ENCODE data around the gene IGSF3.
A peak's percentile ranks its signal among the peaks of the same experiment; 100 is the strongest.
"Not testable (repeated sequence)": the region's sequence is repeated elsewhere in the genome, so short reads cannot be mapped to it uniquely, and the experiment has no call there.

DNA sequence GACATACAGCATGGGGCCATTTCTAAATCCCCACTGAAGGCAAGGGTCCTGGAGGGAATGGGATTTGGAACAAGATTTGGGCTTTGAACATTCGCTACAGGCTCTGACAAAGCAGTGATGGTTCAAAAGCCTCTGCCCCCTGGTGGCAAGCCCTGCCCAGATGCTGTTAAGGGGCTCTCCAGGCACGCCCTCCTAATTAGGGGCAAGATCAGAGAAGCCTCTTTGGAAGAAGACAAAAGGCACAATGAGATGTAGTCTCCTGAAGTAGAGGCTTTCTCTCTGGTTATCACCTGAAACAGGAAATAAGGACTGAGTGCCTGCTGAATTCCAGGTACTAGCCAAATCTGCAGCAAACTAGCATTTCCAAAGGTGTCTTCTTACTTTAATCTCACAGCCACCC lies 37.5 kb downstream of the IGSF3 start:
- TF ChIP-seq, protein P1, sequence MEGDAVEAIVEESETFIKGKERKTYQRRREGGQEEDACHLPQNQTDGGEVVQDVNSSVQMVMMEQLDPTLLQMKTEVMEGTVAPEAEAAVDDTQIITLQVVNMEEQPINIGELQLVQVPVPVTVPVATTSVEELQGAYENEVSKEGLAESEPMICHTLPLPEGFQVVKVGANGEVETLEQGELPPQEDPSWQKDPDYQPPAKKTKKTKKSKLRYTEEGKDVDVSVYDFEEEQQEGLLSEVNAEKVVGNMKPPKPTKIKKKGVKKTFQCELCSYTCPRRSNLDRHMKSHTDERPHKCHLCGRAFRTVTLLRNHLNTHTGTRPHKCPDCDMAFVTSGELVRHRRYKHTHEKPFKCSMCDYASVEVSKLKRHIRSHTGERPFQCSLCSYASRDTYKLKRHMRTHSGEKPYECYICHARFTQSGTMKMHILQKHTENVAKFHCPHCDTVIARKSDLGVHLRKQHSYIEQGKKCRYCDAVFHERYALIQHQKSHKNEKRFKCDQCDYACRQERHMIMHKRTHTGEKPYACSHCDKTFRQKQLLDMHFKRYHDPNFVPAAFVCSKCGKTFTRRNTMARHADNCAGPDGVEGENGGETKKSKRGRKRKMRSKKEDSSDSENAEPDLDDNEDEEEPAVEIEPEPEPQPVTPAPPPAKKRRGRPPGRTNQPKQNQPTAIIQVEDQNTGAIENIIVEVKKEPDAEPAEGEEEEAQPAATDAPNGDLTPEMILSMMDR (IDR thresholded peaks at IDR 0.05; ENCODE audit: control extremely low read depth in 1 of 3, insufficient read depth in 1 of 3, low read depth in 1 of 3, low read length in 3 of 3), result peak in 1 of 3 experiments; percentile 32; a peak in 1 of 4 replicates
- TF ChIP-seq HDAC6 (IDR thresholded peaks at IDR 0.05; ENCODE audit: low read depth, low read length); GABPA (IDR thresholded peaks at IDR 0.05; ENCODE audit: borderline replicate concordance, insufficient read depth, low read length); POLR2A (IDR thresholded peaks at IDR 0.05; ENCODE audit: control extremely low read depth in 1 of 2, low read depth in 2 of 2, low read length in 2 of 2); RFX5 (IDR thresholded peaks at IDR 0.05; ENCODE audit: borderline replicate concordance, low read depth, low read length); EZH2 (IDR thresholded peaks at IDR 0.05; ENCODE audit: low read depth, low read length, severe bottlenecking); SP1 (IDR thresholded peaks at IDR 0.05; ENCODE audit: low read depth, low read length); HDAC2 (IDR thresholded peaks at IDR 0.05; ENCODE audit: borderline replicate concordance in 1 of 2, low read depth in 2 of 2, low read length in 2 of 2): not testable (repeated sequence)
- TF ChIP-seq, protein P2, sequence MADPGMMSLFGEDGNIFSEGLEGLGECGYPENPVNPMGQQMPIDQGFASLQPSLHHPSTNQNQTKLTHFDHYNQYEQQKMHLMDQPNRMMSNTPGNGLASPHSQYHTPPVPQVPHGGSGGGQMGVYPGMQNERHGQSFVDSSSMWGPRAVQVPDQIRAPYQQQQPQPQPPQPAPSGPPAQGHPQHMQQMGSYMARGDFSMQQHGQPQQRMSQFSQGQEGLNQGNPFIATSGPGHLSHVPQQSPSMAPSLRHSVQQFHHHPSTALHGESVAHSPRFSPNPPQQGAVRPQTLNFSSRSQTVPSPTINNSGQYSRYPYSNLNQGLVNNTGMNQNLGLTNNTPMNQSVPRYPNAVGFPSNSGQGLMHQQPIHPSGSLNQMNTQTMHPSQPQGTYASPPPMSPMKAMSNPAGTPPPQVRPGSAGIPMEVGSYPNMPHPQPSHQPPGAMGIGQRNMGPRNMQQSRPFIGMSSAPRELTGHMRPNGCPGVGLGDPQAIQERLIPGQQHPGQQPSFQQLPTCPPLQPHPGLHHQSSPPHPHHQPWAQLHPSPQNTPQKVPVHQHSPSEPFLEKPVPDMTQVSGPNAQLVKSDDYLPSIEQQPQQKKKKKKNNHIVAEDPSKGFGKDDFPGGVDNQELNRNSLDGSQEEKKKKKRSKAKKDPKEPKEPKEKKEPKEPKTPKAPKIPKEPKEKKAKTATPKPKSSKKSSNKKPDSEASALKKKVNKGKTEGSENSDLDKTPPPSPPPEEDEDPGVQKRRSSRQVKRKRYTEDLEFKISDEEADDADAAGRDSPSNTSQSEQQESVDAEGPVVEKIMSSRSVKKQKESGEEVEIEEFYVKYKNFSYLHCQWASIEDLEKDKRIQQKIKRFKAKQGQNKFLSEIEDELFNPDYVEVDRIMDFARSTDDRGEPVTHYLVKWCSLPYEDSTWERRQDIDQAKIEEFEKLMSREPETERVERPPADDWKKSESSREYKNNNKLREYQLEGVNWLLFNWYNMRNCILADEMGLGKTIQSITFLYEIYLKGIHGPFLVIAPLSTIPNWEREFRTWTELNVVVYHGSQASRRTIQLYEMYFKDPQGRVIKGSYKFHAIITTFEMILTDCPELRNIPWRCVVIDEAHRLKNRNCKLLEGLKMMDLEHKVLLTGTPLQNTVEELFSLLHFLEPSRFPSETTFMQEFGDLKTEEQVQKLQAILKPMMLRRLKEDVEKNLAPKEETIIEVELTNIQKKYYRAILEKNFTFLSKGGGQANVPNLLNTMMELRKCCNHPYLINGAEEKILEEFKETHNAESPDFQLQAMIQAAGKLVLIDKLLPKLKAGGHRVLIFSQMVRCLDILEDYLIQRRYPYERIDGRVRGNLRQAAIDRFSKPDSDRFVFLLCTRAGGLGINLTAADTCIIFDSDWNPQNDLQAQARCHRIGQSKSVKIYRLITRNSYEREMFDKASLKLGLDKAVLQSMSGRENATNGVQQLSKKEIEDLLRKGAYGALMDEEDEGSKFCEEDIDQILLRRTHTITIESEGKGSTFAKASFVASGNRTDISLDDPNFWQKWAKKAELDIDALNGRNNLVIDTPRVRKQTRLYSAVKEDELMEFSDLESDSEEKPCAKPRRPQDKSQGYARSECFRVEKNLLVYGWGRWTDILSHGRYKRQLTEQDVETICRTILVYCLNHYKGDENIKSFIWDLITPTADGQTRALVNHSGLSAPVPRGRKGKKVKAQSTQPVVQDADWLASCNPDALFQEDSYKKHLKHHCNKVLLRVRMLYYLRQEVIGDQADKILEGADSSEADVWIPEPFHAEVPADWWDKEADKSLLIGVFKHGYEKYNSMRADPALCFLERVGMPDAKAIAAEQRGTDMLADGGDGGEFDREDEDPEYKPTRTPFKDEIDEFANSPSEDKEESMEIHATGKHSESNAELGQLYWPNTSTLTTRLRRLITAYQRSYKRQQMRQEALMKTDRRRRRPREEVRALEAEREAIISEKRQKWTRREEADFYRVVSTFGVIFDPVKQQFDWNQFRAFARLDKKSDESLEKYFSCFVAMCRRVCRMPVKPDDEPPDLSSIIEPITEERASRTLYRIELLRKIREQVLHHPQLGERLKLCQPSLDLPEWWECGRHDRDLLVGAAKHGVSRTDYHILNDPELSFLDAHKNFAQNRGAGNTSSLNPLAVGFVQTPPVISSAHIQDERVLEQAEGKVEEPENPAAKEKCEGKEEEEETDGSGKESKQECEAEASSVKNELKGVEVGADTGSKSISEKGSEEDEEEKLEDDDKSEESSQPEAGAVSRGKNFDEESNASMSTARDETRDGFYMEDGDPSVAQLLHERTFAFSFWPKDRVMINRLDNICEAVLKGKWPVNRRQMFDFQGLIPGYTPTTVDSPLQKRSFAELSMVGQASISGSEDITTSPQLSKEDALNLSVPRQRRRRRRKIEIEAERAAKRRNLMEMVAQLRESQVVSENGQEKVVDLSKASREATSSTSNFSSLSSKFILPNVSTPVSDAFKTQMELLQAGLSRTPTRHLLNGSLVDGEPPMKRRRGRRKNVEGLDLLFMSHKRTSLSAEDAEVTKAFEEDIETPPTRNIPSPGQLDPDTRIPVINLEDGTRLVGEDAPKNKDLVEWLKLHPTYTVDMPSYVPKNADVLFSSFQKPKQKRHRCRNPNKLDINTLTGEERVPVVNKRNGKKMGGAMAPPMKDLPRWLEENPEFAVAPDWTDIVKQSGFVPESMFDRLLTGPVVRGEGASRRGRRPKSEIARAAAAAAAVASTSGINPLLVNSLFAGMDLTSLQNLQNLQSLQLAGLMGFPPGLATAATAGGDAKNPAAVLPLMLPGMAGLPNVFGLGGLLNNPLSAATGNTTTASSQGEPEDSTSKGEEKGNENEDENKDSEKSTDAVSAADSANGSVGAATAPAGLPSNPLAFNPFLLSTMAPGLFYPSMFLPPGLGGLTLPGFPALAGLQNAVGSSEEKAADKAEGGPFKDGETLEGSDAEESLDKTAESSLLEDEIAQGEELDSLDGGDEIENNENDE (IDR thresholded peaks at IDR 0.05; ENCODE audit: insufficient replicate concordance, low read length), result not testable (repeated sequence)
- TF ChIP-seq, protein P3, sequence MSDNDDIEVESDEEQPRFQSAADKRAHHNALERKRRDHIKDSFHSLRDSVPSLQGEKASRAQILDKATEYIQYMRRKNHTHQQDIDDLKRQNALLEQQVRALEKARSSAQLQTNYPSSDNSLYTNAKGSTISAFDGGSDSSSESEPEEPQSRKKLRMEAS (IDR thresholded peaks at IDR 0.05), result not testable (repeated sequence)
- TF ChIP-seq, protein P4, sequence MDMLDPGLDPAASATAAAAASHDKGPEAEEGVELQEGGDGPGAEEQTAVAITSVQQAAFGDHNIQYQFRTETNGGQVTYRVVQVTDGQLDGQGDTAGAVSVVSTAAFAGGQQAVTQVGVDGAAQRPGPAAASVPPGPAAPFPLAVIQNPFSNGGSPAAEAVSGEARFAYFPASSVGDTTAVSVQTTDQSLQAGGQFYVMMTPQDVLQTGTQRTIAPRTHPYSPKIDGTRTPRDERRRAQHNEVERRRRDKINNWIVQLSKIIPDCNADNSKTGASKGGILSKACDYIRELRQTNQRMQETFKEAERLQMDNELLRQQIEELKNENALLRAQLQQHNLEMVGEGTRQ (IDR thresholded peaks at IDR 0.05; ENCODE audit: low read length), result not testable (repeated sequence)

All from H1 (cell line).